MM.1S (cell line): ENCODE data around the gene SEL1L3.

Source experiments
- DNase-seq: peaks from one replicate; pipeline ENCODE4 v3.0.0-alpha.2; 2015
- H2AFZ ChIP-seq: fragments of 300-600 bp; sonication (generic); 2 replicates; pipeline ENCODE4 v1.6.0; 2016; ENCODE audit warnings: antibody characterized with exemption, low read length
- H3F3A ChIP-seq: fragments of 300-600 bp; sonication (generic); 2 replicates; pipeline ENCODE4 v1.6.1; 2016; ENCODE audit warnings: mild to moderate bottlenecking, antibody characterized with exemption, low read length, moderate library complexity, mixed read lengths; ENCODE audit not compliant: insufficient read depth
- H3K27ac ChIP-seq: fragments of 300-600 bp; sonication (generic); 2 replicates; pipeline ENCODE4 v1.5.1; 2016; ENCODE audit warnings: mild to moderate bottlenecking, low read length
- H3K27me3 ChIP-seq: fragments of 300-600 bp; sonication (generic); replicated peaks from 2 replicates; pipeline ENCODE4 v1.6.0; 2016; ENCODE audit warnings: low read length; ENCODE audit not compliant: insufficient read depth
- H3K36me3 ChIP-seq: fragments of 300-600 bp; sonication (generic); replicated peaks from 2 replicates; pipeline ENCODE4 v1.6.1; 2016; ENCODE audit warnings: mild to moderate bottlenecking, low read length, mixed read lengths; ENCODE audit not compliant: insufficient read depth
- H3K4me1 ChIP-seq: fragments of 300-600 bp; sonication (generic); 2 replicates; pipeline ENCODE4 v1.6.1; 2016; ENCODE audit warnings: low read length, mixed read lengths
- H3K4me2 ChIP-seq: fragments of 300-600 bp; sonication (generic); 2 replicates; pipeline ENCODE4 v1.6.0; 2016; ENCODE audit warnings: low read depth, low read length
- H3K4me3 ChIP-seq: fragments of 300-600 bp; sonication (generic); 2 replicates; pipeline ENCODE4 v1.5.1; 2016; ENCODE audit warnings: low read length, mixed read lengths
- H3K79me2 ChIP-seq: fragments of 300-600 bp; sonication (generic); 2 replicates; pipeline ENCODE4 v1.6.1; 2016; ENCODE audit warnings: mixed run types, low read length, mixed read lengths
- H3K9ac ChIP-seq: fragments of 300-600 bp; sonication (generic); 2 replicates; pipeline ENCODE4 v1.6.1; 2016; ENCODE audit warnings: low read length, mixed read lengths
- H3K9me2 ChIP-seq: fragments of 300-600 bp; sonication (generic); replicated peaks from 2 replicates; pipeline ENCODE4 v1.6.1; 2016; ENCODE audit warnings: mild to moderate bottlenecking, low read length, mixed read lengths; ENCODE audit not compliant: insufficient read depth
- H3K9me3 ChIP-seq: fragments of 300-600 bp; sonication (generic); replicated peaks from 2 replicates; pipeline ENCODE4 v1.6.1; 2016; ENCODE audit warnings: mild to moderate bottlenecking, low read length, mixed read lengths; ENCODE audit not compliant: insufficient read depth
- H4K20me1 ChIP-seq: fragments of 300-600 bp; sonication (generic); 2 replicates; pipeline ENCODE4 v1.6.1; 2016; ENCODE audit warnings: mild to moderate bottlenecking, low read length, moderate library complexity, mixed read lengths; ENCODE audit not compliant: insufficient read depth
- CTCF ChIP-seq: fragments of 300-600 bp; sonication (generic); IDR thresholded peaks from 2 replicates; pipeline ENCODE4 v1.5.1; 2016; ENCODE audit warnings: antibody characterized with exemption, low read length, mixed read lengths
- EZH2 ChIP-seq: fragments of 300-600 bp; sonication (generic); optimal IDR thresholded peaks from 2 replicates; pipeline ENCODE3; 2017; ENCODE audit warnings: low read depth, mild to moderate bottlenecking, antibody characterized with exemption, low read length, mixed read lengths
- EZH2phosphoT487 ChIP-seq: fragments of 300-600 bp; sonication (generic); IDR thresholded peaks from 2 replicates; pipeline ENCODE4 v1.6.1; 2018; ENCODE audit warnings: antibody characterized with exemption, low read length

The SEL1L3 gene

GRCh38 chr4:25811841-25812240 is 50.9 kb downstream of the SEL1L3 start:
- H3K9me2 ChIP-seq = no peaks in the 10 kb centered on the region
- H3F3A ChIP-seq = no peaks in the 10 kb centered on the region

GRCh38 chr4:25811374-25811690 is 51.5 kb downstream of the SEL1L3 start:
- H2AFZ ChIP-seq = no peak overlapping the region
- no peaks in the 10 kb centered on the region for H3K36me3 ChIP-seq
- no peaks in the 10 kb centered on the region for H3K9me3 ChIP-seq
- H4K20me1 ChIP-seq = no peaks in the 10 kb centered on the region
- DNase-seq = no peak
- H3K4me3 ChIP-seq = no peak overlapping the region
- H3K4me2 ChIP-seq = no peak overlapping the region
- no peaks in the 10 kb centered on the region for H3K27me3 ChIP-seq
- no peaks in the 10 kb centered on the region for H3F3A ChIP-seq
- no peaks in the 10 kb centered on the region for H3K9me2 ChIP-seq
- no peak for TF ChIP-seq EZH2phosphoT487
- TF ChIP-seq EZH2 = no peak
- no peak for TF ChIP-seq CTCF
- H3K79me2 ChIP-seq = no peaks in the 10 kb centered on the region
- no peaks in the 10 kb centered on the region for H3K4me1 ChIP-seq
- no peak overlapping the region for H3K27ac ChIP-seq
- H3K9ac ChIP-seq = no peak overlapping the region

More at GRCh38 chr4:25811841-25812240, 50.9 kb downstream of the SEL1L3 start:
- H2AFZ ChIP-seq = no peak overlapping the region
- H3K36me3 ChIP-seq = no peaks in the 10 kb centered on the region
- no peaks in the 10 kb centered on the region for H3K27me3 ChIP-seq
- H3K4me1 ChIP-seq = no peaks in the 10 kb centered on the region
- no peak overlapping the region for H3K4me3 ChIP-seq
- H3K9me3 ChIP-seq = no peaks in the 10 kb centered on the region
- DNase-seq = no peak
- no peak overlapping the region for H3K27ac ChIP-seq
- H4K20me1 ChIP-seq = no peaks in the 10 kb centered on the region
- no peak overlapping the region for H3K9ac ChIP-seq
- H3K4me2 ChIP-seq = no peak overlapping the region
- no peaks in the 10 kb centered on the region for H3K79me2 ChIP-seq
- TF ChIP-seq CTCF = no peak
- TF ChIP-seq EZH2 = no peak
- no peak for TF ChIP-seq EZH2phosphoT487

- no peaks in the 10 kb centered on the region for H3K9me3 ChIP-seq
- no peak for DNase-seq
- no peaks in the 10 kb centered on the region for H3K4me1 ChIP-seq
- no peaks in the 10 kb centered on the region for H3K9me2 ChIP-seq
- no peak overlapping the region for H3K4me3 ChIP-seq
- H3K79me2 ChIP-seq = no peaks in the 10 kb centered on the region
- H3K4me2 ChIP-seq = no peak overlapping the region
- no peak overlapping the region for H2AFZ ChIP-seq
- TF ChIP-seq CTCF = no peak
- no peak for TF ChIP-seq EZH2phosphoT487
- no peak for TF ChIP-seq EZH2
- no peaks in the 10 kb centered on the region for H3K27me3 ChIP-seq
- H3F3A ChIP-seq = no peaks in the 10 kb centered on the region
- H3K27ac ChIP-seq = no peak overlapping the region
- no peaks in the 10 kb centered on the region for H3K36me3 ChIP-seq
- no peak overlapping the region for H3K9ac ChIP-seq
- H4K20me1 ChIP-seq = no peaks in the 10 kb centered on the region
Observed at GRCh38 chr4:25810461-25811373, 52.1 kb downstream of the SEL1L3 start.
